Frontal cortex (tissue), 4 donors: ENCODE data around the gene HIVEP3. TPM values are rescaled to one million over a fixed set of nuclear protein-coding genes. Genes with fewer than 3 reads are reported as not detected.

Experiments
- DNase-seq, 2 donors: peaks; one replicate each; pipeline ENCODE4 v3.0.0; 2012; ENCODE audit warnings: low spot score in 2 of 2
- FAIRE-seq: peaks from 2 replicates; lab custom pipeline; 2012; peaks lifted over from hg19 to GRCh38; lab: Jason Lieb, UNC
- total RNA-seq: library from RNA; depleted of rRNA; stranded (reverse); fragments of >200 nt; gene quantifications from one replicate; pipeline ENCODE4 v1.2.3, GENCODE V29; 2014
- donor health status: control.
- donor health status: control.
- donor health status: control.

The HIVEP3 gene
- total RNA-seq, 1 donor from 2014 or later, result 12.6 TPM

DNA sequence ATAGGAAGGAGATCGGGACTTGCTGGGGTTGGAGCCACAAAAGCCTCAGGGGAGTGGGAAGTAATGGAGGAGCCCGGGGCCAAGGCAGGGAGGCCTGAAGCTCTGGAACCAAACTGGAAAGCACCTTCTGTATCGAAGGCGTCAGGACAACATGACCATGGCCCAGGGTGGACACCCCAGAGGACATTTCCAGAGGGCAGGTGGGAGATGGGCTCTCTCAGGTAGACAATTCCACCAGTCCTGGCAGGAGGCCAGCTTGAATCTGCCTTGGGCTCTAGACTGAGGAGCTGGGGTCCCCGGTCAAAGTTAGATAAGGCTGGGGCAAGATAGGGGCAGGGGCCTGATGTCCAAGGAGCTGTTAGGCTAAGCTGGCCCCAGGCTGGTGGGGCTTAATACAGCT, 329.3 kb downstream of the HIVEP3 start:
- FAIRE-seq, result no peak

GRCh38 chr1:41588334-41588875, 330.3 kb downstream of the HIVEP3 start:
- DNase-seq, result no peak
- FAIRE-seq, result no peak

More for the DNA sequence above, 329.3 kb downstream of the HIVEP3 start:
- DNase-seq, result no peak

DNA sequence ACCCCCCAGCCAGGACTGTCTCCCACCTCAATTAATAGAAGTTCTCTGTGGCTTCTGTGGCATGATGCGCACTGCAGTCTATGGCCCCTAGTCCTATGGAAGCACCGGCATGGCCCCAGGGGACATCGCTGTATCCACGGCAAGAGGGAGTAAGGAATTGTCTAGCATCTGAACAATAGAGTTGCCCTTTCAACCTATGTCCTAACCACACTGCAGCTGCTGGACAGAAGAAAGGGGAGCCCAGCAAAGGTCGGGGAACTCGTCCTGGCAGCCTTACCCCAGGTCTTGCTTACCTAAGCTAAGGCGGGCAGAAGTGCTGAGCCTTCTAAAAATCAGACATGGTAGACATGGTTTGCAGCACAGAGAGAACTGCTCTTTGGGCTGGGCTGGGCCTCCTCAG, 330.9 kb downstream of the HIVEP3 start:
- DNase-seq (no peak), FAIRE-seq (no peak)

GRCh38 chr1:41586230-41586629, 332.5 kb downstream of the HIVEP3 start:
- DNase-seq (no peak), FAIRE-seq (no peak)

GRCh38 chr1:41583658-41584547, 334.8 kb downstream of the HIVEP3 start:
- DNase-seq, result no peak
- no peak for FAIRE-seq

DNA sequence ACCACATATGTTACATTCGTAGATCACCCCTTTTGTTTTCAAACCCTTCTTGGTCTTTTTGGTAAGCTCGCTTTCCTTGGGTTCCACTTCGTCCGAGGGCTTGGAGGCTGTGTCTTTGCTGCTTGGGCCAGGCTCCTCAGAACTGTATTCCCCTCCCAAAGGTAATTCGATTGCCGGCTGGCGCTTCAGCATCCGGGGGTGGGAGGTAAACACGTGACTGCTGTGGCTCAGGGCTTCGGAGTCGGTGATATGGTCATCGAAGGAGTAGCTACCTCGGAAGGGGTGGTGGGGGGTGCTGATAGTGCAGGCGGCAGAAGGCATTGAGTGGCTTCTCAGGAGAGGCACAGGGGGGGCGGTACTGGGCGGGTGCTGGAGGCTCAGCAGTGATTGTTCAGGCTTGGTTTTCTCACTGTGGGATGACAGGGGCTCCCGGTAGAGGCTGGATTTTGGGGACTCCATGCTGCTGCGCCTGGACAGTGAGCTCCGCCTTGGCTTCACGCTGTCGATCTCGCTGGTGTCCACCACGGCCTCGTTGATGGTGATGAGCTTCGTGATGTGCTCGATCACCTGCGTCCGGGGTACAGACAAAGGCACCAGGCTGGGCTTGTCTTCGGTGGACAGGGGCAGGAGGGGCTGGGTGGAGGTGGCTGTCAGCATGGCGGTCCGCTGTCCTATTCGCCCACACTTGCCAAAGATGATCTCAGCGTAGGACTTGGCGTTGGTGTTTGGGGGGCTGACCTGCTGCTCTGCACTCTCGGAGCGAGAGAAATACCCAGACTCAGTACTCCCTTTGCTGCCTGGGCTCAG, 335.7 kb downstream of the HIVEP3 start:
- no peak for DNase-seq

DNA sequence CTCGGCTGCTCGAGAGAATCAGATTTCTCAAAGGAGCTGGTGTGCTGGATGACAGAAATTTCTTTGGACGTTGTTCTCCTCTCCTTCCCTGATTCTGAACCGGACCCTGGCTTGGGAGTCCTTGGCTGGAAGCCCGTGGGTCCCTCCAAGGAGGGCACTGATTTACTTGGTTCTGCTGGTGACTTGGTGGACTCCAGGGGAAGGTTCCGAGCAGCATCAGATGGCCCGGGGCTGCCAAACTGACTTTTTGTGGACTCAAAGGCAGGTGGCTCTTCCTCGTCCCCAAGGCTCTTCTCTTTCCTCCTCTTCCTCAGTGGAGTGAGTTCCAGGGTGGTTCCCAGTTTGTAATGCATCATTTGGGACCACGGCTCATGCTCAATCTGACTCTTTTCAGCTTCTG, 336.4 kb downstream of the HIVEP3 start:
- DNase-seq, result no peak
- FAIRE-seq, result no peak

More for the DNA sequence above, 335.7 kb downstream of the HIVEP3 start:
- FAIRE-seq, result no peak

DNA sequence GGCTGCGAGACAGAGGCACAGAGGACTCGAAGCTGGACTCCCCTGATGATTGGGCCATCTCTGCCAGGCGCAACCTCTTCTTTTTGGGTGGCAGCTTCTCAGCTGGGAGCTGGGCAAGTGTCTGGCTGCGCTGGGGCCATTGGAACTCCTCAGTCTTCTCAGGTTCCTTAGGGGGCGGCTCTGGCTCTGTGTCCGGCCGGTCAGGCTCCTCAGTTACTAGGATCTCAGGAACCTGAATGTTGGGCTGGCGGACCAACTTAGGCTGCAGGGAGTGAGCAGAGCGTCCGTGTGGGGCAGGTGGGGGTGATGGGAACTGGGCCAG, 336.8 kb downstream of the HIVEP3 start:
- DNase-seq (no peak), FAIRE-seq (no peak)

- DNase-seq (no peak), FAIRE-seq (no peak)
Measured at GRCh38 chr1:41581216-41582003, 337.3 kb downstream of the HIVEP3 start.

GRCh38 chr1:41580520-41581172, 338.1 kb downstream of the HIVEP3 start:
- DNase-seq, result no peak

GRCh38 chr1:41580021-41580420, 338.7 kb downstream of the HIVEP3 start:
- no peak for FAIRE-seq
- no peak for DNase-seq

More at GRCh38 chr1:41580520-41581172, 338.1 kb downstream of the HIVEP3 start:
- FAIRE-seq, result no peak

DNA sequence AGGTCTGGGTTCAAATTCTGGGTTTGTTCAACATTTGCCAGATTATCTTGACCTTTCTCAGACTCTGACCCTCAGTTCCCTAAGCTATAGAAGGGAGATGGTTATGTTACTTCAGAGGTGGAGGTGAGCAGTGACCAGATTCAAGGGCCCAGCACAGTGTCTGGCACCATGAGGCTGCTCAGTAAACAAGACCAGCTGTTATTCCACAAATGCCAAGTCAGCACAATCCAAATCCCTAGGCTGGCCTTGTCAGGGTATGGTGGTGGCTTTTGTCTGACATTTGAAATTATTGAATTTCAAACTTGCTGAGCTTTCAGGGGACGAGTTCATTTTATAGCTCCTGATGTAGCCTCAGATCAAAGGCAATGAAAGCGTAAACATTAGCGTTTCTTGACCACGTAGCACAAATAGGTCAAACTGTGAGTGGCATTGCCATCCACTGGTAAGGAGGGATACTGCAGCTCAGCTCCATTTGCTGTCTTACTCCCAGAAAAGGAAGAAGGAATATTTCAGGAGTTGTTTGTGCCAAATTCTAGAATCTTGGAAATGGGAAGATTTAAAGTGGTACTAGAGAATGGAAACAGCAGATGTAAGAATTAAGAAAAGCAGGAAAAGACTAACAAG, 339.9 kb downstream of the HIVEP3 start:
- FAIRE-seq (no peak), DNase-seq (no peak)

GRCh38 chr1:41576620-41577019, 342.1 kb downstream of the HIVEP3 start:
- FAIRE-seq, result no peak
- no peak for DNase-seq

DNA sequence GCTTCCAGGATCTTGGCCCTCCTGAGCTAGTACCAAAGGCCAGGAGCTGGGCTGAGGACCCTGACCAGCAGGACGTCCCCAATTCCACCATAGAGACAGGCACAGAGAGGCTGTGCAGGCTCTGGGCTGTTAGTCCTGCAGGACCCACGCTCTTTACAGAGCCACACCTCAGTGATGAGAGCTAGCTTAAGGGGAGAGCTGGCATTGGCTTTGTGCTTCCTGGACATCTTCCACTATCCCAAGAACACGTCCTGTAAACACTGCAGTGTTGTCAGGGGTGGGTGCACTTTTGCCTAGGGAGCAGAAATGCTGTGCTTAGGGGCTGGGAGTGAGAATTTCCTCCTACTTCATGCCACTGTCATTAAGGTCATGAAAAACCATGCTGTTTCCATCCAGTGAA, 342.5 kb downstream of the HIVEP3 start:
- FAIRE-seq (no peak), DNase-seq (no peak)

DNA sequence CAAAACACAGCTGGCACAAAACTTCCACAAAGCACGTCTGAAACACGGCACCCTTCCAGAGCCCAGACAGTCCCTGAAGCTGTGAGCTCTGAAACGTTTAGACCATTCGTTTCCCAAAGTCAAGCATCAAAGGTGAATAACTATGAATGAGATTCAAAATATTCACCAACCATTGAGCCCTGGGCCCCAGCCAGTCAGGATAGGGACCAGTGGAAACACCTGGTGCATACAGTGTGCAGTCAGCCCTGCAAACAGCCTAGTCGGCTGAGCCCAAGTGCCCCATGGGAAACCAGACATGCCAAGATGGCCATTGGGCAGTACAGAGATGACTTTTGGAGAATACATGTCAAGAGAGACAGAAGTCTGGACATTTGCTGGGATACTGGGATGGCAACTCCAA, 343.9 kb downstream of the HIVEP3 start:
- DNase-seq, result no peak
- FAIRE-seq, result no peak

DNA sequence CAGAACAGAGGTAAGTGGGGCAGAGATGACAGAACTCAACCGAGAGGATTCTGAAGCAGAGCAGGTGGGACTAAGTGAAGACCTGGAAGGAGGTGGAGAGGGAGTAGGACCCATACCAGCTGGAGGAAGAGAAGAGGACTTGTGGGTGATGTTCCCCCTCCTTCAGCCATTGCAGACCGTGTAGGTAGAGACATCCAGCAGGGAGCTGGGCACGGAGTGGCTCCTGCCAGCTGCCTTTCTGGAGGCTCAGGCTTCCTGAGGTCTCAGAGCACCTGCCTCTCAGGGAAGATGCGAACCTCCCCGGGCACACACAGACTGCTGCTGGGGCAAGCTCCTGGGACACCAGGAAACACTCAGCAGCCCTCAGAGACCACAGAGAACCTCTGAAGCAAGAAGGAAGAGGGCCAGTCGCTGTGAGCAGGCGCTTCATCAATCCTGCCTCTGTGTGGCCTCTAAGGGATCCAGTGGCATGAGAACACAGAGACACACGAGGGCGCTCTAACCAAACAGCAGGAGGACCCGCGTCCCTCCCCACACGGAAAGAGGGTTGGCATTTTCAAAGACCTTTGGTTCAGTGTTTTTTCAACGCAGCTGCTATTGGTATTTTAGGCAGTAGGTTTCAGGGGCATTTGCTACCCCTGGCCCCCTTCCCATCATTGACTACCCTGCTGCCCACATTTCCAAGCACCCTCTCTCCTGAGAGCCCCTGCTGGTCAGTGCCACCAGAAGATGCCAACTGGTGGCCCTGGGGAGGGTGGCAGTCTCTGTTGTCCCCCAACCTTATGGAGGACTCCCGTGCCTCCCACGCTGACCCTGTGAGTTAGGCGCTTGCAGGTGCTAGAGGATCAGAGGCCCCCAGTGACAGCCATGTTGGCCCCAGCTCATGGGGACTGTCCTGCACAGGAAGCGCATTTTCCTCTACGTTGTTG, 344.7 kb downstream of the HIVEP3 start:
- FAIRE-seq, result no peak

GRCh38 chr1:41573194-41573593, 345.5 kb downstream of the HIVEP3 start:
- FAIRE-seq, result no peak
- DNase-seq, result no peak

More for the DNA sequence above, 344.7 kb downstream of the HIVEP3 start:
- DNase-seq, result peak; percentile 59 to 77

DNA sequence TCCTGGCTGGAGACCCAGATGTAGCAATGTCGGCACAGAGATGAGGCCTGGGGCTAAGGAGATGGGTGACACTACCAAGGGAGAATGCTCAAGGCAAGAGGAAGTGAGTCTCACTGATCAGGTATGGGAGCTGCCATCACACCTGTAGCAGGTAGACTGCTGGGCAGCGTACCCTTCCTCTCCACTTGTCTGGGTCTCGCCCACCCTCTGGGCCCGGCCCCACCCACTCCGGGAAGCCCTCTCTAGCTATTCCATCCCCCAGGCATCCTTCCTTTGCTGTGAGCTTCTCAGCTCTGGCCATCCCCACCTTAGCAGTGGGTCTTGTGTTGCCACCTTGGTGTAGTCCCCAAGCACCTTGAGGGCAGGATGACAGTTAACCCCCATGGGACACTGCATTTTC, 346.5 kb downstream of the HIVEP3 start:
- DNase-seq (no peak), FAIRE-seq (no peak)
